ENCODE results near the gene PEX1. TPM values are rescaled to one million over a fixed set of nuclear protein-coding genes. Genes with fewer than 3 reads are reported as not detected.

PEX1 gene
- total and polyA plus RNA-seq, 9 of the 15 experiments (the other 6 are each of a cell fraction or from before 2014, with no cell fraction given): 9.4 to 32.2 (median 19.9) TPM

- TF ChIP-seq, protein P1, sequence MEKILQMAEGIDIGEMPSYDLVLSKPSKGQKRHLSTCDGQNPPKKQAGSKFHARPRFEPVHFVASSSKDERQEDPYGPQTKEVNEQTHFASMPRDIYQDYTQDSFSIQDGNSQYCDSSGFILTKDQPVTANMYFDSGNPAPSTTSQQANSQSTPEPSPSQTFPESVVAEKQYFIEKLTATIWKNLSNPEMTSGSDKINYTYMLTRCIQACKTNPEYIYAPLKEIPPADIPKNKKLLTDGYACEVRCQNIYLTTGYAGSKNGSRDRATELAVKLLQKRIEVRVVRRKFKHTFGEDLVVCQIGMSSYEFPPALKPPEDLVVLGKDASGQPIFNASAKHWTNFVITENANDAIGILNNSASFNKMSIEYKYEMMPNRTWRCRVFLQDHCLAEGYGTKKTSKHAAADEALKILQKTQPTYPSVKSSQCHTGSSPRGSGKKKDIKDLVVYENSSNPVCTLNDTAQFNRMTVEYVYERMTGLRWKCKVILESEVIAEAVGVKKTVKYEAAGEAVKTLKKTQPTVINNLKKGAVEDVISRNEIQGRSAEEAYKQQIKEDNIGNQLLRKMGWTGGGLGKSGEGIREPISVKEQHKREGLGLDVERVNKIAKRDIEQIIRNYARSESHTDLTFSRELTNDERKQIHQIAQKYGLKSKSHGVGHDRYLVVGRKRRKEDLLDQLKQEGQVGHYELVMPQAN (IDR thresholded peaks at IDR 0.05; ENCODE audit: borderline replicate concordance): no peak
- no peak for TF ChIP-seq ZNF696 (CRISPR knock-in tag; conservative IDR thresholded peaks at IDR 0.05)
- TF ChIP-seq ELF2 (CRISPR knock-in tag; IDR thresholded peaks at IDR 0.05): no peak
- no peak for TF ChIP-seq ZNF175 (CRISPR knock-in tag; IDR thresholded peaks at IDR 0.05; ENCODE audit: low read depth)
- no peak for TF ChIP-seq NFE2 (IDR thresholded peaks at IDR 0.05; ENCODE audit: low read depth)
- no peak for TF ChIP-seq ZKSCAN8 (CRISPR knock-in tag; IDR thresholded peaks at IDR 0.05)
These were observed 19.3 kb upstream of the PEX1 start (continued) for GRCh38 chr7:92547579-92547978.

DNA sequence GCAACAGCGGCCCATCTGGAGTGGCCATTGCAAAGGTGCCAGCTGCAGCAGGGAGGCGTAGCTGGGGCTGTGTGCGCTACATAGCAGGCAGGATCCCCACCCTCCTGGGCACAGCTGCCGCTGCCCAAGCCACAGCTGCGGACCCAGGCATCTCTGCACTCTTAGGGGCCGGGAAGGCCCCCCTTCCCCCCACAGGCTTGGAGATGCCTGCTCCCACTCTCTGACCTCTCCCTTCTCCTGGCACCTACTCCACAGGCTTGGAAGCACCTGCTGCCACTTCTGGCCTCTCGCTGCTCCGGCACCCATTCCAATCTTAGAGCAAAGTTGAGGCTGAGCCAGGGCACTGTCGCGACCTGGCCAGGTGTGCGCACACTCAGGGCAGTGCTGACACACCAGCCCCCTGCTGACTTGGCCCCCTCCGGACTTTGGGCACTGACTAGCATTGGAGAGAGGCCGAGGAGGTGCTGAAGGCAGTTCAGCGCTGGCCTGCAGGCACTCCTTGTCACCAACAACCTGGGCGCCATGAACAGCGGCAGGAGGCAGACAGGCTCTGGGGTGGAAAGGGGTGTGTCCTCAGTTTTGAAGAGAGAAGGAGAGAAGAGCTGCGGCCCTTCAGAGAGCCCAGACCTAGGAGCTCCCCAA is 18.7 kb upstream of the PEX1 start:
- CTCF ChIA-PET (ENCODE audit: low intra/inter-chr PET ratio): no interaction called here
- FAIRE-seq: no peak
- TF ChIP-seq IRF9 (tag; IDR thresholded peaks at IDR 0.05) (no peak), BRD4 (IDR thresholded peaks at IDR 0.05) (no peak), TCF7L2 (IDR thresholded peaks at IDR 0.05; ENCODE audit: low read depth, low read length) (no peak), CSDE1 (IDR thresholded peaks at IDR 0.05) (no peak), MAZ (CRISPR knock-in tag; conservative IDR thresholded peaks at IDR 0.05 in 1 of 2, IDR thresholded peaks at IDR 0.05 in 1 of 2) (no peak), ILF3 (IDR thresholded peaks at IDR 0.05; ENCODE audit: borderline replicate concordance) (no peak)
- TF ChIP-seq, protein P2, sequence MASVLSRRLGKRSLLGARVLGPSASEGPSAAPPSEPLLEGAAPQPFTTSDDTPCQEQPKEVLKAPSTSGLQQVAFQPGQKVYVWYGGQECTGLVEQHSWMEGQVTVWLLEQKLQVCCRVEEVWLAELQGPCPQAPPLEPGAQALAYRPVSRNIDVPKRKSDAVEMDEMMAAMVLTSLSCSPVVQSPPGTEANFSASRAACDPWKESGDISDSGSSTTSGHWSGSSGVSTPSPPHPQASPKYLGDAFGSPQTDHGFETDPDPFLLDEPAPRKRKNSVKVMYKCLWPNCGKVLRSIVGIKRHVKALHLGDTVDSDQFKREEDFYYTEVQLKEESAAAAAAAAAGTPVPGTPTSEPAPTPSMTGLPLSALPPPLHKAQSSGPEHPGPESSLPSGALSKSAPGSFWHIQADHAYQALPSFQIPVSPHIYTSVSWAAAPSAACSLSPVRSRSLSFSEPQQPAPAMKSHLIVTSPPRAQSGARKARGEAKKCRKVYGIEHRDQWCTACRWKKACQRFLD (CRISPR knock-in tag; IDR thresholded peaks at IDR 0.05): no peak
- TF ChIP-seq, protein P3, sequence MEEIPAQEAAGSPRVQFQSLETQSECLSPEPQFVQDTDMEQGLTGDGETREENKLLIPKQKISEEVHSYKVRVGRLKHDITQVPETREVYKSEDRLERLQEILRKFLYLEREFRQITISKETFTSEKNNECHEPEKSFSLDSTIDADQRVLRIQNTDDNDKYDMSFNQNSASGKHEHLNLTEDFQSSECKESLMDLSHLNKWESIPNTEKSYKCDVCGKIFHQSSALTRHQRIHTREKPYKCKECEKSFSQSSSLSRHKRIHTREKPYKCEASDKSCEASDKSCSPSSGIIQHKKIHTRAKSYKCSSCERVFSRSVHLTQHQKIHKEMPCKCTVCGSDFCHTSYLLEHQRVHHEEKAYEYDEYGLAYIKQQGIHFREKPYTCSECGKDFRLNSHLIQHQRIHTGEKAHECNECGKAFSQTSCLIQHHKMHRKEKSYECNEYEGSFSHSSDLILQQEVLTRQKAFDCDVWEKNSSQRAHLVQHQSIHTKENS (CRISPR knock-in tag; IDR thresholded peaks at IDR 0.05): no peak

More for the DNA sequence above, 18.7 kb upstream of the PEX1 start:
- Histone ChIP-seq H3K9me1 (ENCODE audit: control insufficient read depth, insufficient read depth, low read length) (no peaks in the 10 kb centered on the region), H3K9me3 (replicated peaks; ENCODE audit: control insufficient read depth, insufficient read depth, low read depth, low read length) (no peaks in the 10 kb centered on the region), H3K4me2 (ENCODE audit: insufficient read depth, low read length) (no peak overlapping the region), H4K20me1 (replicated peaks; ENCODE audit: control insufficient read depth, insufficient read depth, low read length) (no peaks in the 10 kb centered on the region), H2AFZ (ENCODE audit: low read depth, low read length) (no peak overlapping the region), H3K27me3 (ENCODE audit: control insufficient read depth in 2 of 2, insufficient read depth in 2 of 2, low read length in 2 of 2) (peaks cover 0 to 16% of the 10 kb centered on the region in 2 experiments; a peak in 3 of 5 replicates), H3K36me3 (ENCODE audit: control insufficient read depth, insufficient read depth, low read length) (no peaks in the 10 kb centered on the region), H3K9ac (ENCODE audit: insufficient read depth in 1 of 2, low read depth in 2 of 2, low read length in 2 of 2) (no peak overlapping the region), H3K4me3 (no peak overlapping the region), H3K27ac (ENCODE audit: extremely low read depth, low read depth, low read length) (no peak overlapping the region), H3K4me1 (replicated peaks in 1 of 2; ENCODE audit: control insufficient read depth in 2 of 2, insufficient read depth in 2 of 2, low read length in 2 of 2) (peaks cover 0 to 6% of the 10 kb centered on the region in 2 experiments; a peak in 1 of 5 replicates), H3K79me2 (ENCODE audit: control insufficient read depth, insufficient read depth, low read length) (no peaks in the 10 kb centered on the region)
- no TSS peak for BruUV-seq (replicated peaks)
- POLR2A ChIA-PET: interaction anchor here (0.9 to 1.0 kb wide), 2 partner anchors 9 to 38 kb away, joined by 3 read pairs; no protein-coding TSS in a partner anchor
- no peak for DNase-seq (ENCODE audit: extremely low read depth in 1 of 4, low spot score in 3 of 4)
- in situ Hi-C loops (cut with MboI) (no loop called here), intact Hi-C loops (cut with micrococcal nuclease) (no loop called here)
- 27% methylated on average over 16 of the region's 17 CpGs for WGBS (ENCODE audit: insufficient coverage, low coverage, missing lambda C conversion rate)
- ATAC-seq: peak; percentile 50

Measured in K562 (cell line).